ENCODE results near the gene RASA4.
"Not testable (repeated sequence)": the region's sequence is repeated elsewhere in the genome, so short reads cannot be mapped to it uniquely, and the experiment has no call there.

The RASA4 gene

DNA sequence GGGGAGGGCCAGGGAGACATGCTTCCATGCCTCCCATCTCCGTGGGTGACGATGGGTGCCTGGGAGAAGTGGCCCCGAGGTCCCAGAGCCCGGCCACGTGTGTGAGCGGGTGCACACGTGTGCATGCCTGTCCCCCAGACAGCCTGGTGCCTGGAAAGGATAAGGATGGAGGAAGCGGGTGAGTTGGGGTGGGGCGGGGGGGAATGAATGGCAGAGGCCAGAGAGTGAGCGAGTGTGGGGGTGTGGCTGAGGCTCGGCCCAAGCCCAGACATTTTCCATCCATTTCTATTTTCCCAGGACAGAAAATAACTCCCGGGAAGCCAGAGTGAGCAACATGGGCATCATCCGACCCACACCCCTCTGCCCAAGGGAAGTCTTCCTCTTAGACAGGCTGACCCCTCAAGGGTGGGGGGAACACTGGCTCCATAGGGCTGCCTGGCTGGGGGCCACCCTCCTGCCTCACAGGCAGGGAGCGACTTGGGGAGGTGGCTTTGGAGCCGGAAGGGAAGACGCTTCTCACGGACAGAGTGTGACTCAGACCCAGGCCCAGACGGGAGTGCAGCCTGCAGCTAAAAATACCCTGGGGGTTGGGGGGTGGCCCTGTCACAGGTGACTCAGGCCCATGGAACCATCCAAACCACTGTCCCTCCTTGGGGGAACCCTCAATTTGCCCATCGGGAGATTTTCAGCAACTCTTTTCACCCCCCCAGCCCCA is 12.0 kb downstream of the RASA4 start:
- not testable (repeated sequence) for DNase-seq

DNA sequence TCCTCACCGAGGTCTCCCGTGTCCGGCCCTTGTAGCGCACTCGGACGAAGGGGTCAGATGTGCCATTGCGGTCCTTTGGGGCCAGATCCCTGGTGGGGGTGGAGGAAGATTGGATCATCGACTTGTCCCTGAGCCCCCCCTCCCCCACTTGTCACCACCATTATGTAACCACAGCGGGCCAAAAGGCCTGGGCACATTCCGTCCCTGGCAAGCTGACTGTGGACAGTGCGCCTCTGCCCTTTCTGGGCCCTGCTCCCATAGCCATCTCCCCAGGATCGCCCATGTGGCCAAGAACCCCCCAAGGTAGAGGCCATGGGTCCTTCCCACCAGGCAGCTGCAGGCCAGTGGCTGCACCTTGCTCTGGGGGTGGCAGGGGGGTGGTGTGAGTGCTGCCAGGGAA is 14.2 kb downstream of the RASA4 start:
- not testable (repeated sequence) for DNase-seq

DNA sequence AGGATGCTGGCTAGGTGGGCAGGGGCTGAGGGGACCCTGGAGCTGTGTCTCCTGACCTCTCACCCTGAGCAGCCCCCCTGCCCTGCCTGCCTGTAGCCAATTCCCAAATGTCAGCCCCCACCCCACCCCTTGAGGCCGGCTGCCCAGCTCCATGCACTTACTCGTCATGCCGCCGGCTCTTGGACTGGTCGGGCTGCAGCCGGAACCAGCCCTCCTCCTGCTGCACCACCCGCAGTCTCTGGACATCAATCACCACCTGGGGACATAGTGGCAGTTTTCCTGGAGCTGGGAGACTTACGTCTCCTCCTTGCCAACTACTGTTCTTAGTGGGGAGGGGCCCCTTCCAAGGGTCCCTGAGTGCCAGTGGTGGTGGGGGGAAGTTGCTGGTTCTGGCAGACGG is 16.9 kb downstream of the RASA4 start:
- not testable (repeated sequence) for DNase-seq

DNA sequence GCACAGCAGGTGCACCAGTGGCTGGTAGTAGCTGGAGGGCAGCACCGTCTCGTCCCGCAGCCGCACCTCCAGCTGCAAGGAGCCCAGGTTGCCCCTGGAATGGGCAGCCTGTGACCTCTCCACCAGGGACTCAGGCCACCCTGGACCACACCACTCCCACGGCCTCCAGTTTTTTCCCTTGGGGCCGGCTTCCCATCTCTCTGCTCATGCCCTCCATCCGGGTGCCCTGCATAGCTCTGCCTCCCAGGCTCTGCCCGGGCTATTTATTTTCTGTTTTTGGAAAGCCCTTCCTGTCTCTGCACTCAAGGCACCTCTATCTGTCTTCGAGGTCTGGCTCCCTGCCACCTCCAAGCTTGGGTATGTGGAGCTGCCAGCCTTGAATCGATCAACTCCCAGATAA is 20.5 kb downstream of the RASA4 start:
- DNase-seq = not testable (repeated sequence)

DNA sequence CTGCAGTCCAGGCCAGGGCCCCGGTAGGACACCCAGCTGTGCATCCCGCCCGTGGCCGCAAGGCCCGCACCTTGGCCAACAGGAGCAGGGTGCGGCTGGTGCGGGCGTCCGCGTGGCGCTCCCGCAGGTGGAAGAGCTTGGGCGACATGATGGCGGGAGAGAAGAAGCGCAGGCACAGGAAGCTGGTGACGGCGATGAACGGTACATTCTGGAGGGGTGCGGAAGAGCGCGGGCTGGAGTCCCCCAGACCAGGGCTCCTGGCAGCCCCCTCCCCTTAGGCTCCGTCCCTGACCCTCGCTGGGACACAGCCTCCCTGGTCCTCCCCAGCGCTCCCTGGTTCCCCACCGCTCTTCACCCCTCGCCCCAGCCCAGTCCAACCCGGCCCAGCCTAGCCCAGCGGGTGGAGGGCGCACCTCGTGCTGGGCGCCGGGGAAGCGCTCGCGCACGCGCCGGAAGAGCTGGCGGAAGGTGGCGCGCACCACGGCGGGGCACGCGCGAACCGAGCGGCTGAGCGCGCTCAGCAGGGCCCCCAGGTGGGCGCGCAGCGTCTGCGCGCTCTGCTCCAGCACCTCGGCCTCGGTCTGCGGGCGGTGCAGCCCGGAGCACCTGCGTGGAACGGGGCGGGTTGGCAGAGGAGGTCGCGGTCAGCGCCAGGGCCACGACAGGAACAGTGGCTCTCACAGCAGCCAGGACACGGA is 22.8 kb downstream of the RASA4 start:
- DNase-seq = not testable (repeated sequence)

DNA sequence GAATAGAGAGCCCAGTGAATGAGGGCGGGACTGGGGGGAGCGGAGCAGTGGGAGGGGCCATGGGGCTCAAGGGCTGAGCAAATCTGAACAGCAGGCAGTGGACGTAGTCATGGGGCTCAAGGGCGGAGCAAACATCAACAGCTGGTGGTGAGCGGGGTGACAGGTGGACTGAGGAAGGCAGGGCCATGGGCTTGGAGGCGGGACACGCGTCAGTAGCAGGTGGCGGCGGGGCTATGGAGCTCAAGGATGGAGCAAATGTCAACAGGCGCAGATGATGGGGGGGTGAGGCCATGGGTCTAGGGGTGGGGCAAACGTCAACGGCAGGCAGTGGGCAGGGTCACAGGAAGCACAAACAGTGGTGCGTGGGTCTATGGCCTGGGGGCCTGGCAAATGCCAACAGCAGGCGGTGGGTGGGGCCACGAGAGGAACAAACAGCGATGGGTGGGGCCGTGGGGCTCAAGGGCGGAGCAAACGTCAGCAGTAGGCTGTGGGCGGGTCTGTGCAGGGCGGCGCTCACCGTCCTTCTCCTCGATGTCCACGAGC is 24.0 kb downstream of the RASA4 start:
- DNase-seq = not testable (repeated sequence)

DNA sequence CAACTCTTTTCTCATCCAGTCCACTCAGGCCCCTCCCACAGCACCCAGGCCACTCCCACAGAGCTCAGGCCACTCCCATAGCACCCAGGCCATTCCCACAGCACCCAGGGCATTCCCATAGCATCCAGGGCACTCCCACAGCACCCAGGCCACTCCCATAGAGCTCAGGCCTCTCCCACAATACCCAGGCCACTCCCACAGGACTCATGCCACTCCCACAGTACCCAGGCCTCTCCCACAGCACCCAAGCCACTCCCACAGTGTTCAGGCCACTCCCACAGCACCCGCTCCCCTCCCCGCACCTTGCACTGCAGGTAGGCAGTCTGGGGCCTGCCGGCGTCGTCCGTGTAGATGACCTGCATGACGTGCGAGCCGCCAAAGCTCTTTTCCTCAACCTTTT is 26.7 kb downstream of the RASA4 start:
- not testable (repeated sequence) for DNase-seq

DNA sequence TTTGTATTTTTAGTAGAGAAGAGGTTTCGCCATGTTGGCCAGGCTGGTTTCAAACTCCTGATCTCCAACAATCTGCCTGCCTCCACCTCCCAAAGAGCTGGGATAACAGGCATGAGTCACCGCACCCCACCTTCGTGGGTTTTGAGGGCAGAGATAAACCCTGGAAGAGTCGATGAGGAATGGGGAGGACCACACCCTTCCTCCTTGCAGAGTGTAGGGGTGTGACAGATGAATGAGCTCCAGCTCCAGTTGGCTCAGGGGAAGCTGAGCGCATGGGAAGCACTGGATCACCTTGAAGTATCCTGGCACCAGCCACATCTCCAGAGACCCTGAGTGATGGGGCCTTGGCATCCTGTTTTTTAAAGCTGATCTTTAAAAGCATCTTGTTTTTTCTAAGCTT is 33.1 kb downstream of the RASA4 start:
- DNase-seq = not testable (repeated sequence)

DNA sequence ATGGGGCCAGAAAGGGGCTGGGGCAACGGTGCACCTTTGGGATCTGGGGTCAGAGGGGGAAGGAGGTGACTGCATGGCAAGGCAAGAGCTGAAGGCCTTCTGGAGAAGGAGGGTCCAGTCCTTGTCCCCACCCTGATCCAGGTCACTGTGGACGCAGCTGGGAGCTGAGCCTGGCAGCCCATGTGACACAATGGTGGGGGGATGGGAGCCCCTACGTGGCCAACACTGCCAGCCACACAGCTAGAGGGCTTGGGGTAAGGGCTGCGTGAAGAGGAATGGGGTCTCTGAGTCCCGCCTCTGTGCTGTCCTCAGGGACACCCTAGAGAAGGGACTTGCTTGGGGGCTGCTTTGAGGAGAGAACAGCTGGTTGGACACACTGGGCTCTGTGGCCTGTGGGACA is 34.8 kb downstream of the RASA4 start:
- not testable (repeated sequence) for DNase-seq

DNA sequence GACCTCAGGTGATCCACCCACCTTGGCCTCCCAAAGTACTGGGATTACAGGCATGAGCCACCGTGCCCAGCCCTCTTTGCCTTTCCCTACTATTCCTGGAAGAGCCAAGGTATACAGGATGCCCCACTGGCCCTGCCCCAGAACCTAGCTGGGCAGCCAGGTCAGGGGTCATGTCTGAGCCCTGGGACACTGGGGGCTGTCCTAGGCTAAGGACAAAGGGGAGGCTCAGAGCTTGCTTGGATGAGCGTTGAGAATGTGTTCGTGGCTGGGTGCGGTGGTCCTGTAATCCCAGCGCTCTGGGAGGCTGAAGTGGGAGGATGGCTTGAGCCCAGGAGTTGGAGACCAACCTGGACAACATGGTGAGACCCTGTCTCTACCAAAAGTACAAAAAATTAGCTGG is 38.1 kb downstream of the RASA4 start:
- DNase-seq = not testable (repeated sequence)

DNA sequence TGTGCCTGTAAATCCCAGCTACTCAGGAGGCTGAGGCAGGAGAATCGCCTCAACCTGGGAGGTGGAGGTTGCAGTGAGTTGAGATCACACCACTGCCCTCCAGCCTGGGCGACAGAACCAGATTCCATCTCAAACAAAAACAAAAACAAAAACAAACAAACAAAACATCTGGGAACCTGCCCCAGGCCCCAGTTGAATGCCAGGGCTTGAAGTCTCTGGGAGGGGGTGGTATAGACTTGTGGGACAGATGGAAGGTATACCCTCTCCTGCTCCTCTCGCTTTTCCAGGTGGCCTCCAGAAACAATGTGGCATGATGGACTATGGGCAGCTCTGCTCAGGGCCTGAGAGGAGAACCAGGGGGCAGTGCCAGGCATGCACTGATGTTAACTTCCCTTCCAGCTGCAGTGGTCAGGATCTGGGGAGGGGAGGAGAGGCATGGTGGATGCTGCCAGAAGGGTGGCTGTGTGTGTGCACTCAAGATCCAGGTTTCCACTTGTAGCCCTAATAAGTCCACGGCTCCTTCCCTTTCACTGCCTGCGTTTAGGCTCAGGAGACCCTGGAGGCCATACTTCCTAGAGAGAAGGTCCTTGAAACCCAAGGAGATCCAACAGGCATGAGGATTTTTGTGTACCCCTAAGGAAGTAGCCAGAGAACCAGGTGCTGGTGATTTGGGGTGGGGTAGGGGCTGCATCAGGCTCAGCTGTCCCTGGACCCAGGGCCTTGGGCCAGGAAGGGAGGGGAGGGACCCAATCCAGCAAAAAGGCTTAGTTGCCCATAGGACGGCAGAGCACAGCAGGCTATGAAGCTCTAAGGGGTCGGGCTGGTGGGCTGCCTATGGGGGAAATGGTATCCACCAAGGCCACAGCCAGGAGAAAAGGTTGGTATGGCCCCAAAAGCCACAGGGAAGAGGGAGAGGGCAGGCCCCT is 39.0 kb downstream of the RASA4 start:
- DNase-seq = not testable (repeated sequence)

DNA sequence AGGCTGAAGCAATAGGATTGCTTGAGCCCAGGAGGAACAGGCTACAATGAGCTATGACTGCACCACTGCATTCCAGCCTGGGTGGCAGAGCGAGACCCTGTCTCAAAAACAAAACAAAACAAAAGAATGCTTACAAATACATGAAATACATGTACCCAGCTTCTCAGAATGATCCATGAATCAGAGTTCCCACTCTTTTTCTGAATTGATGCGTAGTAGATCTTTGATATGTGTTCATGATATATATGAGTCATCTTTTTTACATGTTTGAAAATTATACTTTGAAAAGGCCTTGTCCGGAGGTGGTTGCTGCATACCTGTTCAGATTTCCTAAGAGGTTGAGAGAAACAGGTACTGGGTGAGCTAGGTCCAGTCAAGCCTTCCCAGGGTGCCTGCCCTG is 40.2 kb downstream of the RASA4 start:
- DNase-seq = not testable (repeated sequence)

DNA sequence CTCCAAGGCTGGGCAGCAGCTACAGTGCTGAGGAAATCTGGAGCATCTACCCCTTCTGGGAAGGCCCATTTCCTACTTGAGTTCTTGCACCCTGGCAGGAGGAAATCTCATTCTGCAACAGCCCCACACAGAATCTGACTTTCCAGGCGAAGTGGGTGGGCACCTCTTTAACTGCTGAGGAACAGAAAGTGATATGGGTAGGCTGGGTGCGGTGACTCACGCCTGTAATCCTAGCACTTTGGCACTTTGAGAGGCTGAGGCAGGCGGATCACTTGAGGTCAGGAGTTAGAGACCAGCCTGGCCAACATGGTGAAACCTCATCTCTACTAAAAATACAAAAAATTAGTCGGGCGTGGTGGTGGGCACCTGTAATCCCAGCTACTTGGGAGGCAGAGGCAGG is 41.9 kb downstream of the RASA4 start:
- not testable (repeated sequence) for DNase-seq

DNA sequence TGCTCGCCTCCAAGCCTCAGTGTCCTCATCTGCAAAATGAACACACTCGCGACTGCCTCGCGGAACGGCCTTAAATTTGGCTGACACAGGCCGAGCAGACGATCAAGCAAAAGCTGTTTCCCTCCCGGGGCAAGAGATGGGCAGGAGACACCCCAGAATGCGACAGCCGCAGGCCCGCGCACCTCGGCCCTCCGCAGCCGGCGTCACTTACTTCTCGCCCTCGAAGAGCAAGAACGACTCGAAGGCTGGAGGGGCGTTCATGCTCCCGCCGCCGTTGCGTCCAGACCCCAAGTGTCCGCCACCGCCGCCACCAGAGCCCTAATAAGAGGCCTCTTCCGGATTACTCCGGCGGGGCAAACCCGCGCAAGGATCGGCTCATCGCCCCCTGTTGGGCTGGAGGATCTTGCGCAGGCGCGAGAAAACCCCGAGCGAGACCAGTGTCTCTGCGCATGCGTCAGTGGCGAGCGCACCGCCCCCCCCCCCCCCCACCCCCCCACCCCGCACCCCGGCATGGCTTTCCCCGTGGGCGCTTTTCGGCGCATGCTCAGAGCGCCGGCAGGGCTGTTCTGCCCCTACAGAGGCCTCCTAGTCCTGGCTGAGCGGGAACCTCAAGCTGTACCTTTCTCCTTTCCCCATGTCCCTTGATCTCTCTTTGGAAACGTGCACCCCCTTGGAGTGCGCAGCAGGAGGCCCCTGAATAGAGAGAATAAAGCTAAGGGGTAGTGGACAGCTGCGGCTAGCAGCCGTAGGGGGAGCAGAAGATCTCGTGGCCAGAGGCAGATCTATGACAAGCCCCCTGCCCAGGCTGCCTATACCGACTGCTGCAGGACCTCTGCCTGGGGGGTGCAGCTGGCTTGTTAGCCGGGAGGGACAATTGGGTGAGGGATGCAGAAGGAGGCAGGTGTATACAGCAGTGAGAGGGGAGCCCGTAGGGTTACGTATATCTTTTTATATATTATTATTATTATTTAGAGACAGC is 44.0 kb downstream of the RASA4 start, which contains the start of gene POLR2J3:
POLR2J3 (minus strand) TSS at position 323 of the 979 bp plus-strand sequence; CDS start at position 261, 62 bp downstream.
- DNase-seq = not testable (repeated sequence)

DNA sequence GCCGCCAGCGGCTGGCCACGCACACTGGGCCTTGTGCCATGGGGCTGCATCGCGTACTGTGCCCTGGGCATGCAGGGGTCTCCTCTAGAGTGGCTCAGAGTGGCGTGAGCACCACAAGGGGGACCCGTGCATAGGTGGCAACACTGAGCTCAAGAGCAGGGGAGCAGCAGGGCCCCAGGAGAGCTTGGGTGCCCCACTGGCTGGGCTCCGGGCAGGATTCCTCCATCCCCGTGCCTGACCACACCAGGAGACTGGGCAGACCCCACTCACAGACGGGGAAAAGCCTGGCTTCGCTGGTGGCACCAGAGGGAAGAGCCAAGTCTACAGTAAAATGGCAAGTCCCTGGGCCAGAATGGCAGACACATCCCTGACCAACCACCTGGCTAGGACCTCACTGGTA is 47.9 kb downstream of the RASA4 start:
- not testable (repeated sequence) for DNase-seq

DNA sequence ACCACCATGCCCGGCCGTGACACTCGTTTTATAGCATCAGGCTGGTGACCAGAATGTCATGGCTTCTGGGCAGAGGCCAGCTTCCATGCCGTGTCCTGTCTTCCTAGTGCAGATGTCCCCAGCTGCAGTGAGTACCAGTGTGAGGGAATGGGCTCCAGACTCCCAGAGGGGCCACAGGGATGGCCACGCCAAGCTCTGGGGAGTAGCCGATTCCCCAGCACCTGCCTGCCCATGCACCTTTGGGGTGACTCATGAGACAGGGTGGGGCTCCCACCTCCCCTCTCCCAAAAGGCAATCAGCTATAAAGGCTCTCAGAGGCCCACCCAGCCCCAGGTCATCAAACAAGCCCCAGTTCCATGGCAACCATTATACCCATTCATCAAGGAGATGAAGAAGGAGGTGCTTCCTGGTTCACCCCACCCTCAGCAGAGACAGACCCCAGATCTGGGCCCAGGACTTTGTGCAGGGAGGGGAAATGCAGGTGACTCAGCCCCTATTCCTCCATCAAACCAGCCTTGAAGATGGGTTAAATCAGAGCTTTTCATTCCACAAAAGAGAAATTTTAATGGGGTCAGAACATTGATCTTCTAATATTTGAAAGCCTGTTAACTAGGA is 65.6 kb downstream of the RASA4 start, which contains the start of gene SPDYE2:
SPDYE2 (plus strand) TSS at position 419 of the 615 bp plus-strand sequence. CDS start 2,030 bp downstream, outside the sequence.
- not testable (repeated sequence) for DNase-seq

DNA sequence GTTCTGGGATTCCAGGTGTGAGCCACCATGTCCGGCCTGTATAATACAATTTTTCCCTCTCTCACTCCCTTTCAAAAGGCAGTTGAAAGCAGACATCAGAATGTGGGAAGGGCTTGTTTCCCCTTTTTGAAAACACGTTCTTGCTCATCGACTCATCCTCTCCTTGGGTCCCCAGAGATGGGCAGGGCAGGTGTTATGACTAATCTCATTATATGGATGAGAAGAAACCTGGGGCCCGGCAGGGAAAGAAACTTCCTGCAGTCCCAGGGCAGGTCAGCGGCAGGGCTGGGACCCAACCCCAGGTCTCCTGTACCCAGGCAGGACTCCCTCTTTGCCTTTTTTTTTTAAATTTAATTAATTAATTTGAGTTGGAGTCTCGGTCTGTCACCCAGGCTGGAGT is 70.2 kb downstream of the RASA4 start:
- DNase-seq = not testable (repeated sequence)

DNA sequence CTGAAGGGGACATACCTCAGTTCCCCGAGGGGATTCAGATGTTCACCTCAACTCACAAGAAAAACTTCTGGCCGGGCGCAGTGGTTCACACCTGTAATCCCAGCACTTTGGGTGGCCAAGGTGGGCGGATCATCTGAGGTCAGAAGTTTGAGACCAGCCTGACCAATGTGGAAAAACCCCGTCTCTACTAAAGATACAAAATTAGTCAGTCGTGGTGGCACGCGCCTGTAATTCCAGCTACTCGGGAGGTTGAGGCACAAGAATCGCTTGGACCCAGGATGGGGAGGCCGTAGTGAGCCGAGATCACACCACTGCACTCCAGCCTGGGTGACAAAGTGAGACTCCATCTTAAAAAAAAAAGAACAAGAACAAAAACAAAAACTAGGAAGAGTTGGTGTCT is 71.3 kb downstream of the RASA4 start:
- DNase-seq = not testable (repeated sequence)

DNA sequence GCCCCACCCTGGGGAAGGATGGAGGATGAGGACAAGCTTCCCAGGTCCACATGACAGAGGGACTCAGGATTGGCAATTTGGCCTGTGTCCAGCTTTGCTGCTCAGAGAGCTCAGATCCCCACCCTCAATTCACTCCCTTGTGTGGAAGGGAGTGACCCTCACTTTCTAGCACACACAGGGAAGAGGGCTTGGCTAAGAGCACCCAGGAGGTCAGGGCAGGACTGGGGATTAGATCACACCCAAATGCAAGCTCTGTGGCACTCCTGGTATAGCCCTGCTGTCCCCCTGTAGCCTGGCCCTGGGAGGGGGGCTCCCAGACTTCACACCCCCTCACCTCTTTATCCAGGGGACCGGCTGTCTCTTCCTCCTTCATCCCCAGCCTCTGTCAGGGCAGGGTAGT is 72.2 kb downstream of the RASA4 start:
- not testable (repeated sequence) for DNase-seq

DNA sequence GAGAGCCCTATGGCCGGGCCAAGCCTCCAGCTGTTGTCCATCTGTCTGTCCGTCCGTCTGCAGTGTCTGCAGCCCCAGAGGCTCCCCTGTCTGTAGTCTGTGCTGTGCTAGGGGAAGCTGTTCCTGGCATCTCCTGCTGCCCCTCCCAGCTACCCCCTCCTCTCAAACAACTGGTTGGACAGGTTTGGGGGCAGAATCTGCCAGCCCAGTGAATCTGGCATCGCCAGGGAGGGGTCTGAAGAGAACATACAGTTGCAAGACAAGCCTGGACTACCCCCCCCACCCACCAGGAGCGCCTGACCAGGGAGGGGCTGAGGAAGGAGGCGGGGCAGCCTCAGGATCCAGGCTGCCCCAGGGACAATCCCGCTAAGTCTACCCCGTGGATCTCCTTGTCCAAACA is 73.0 kb downstream of the RASA4 start, which contains the start of gene UPK3BL2:
UPK3BL2 (minus strand) TSS at position 101 of the 400 bp plus-strand sequence; CDS start at position 41, 60 bp downstream.
- DNase-seq = not testable (repeated sequence)

DNA sequence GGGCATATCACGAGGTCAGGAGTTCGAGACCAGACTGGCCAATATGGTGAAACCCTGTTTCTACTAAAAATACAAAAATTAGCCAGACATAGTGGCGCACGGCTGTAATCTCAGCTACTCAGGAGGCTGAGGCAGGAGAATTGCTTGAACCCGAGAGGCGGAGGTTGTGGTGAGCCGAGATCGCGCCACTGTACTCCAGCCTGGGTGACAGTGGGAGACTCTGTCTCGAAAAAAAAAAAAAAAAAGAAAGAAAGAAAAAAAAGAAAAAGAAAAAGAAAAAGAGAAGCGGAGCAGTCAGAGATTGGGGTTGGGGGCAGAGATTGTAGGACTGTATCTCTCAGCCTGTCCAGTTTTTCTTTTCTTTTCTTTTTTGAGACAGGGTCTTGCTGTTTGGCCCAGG is 73.8 kb downstream of the RASA4 start:
- DNase-seq = not testable (repeated sequence)

All from NCI-H526 treated with DMSO at 0.1 percent for 48 hours (cell line).